Measurements from ENCODE around the gene DBX1.
A peak's percentile ranks its signal among the peaks of the same experiment; 100 is the strongest.
"Not testable (repeated sequence)": the region's sequence is repeated elsewhere in the genome, so short reads cannot be mapped to it uniquely, and the experiment has no call there.

DBX1 gene

DNA sequence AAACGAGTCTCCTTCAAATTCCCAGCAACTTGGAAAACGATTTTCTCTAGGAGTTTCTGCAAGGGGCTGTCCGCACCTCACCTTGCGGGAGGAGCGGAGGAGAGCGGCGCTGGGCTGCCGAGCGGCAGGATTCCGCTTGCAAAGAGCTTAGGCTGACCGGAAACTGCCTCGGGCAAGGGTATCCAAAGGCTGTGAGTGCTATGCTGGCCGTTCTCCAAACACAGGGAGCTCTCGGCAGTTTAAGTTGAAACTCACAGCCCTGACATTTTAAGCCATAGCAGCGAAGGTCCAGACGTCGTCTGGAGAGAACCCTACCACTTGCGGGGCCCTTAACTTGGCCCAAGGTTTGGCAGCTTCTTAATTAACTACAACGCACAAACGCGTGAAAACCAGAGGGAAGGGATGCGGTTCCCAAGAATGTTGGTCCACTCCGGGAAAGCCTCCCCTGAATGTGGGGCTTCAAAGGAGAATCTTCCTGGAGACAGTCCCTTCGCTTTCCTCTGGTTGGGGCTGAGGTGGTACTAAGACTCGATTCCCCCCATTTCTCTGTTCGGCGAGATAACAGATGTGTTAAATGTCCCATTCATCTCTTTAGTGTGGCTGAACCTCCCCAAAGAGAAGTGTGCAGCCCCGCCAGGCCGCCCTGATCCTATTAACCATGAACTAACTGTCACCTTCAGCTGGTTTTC is 1.1 kb upstream of the DBX1 start:
- no peak for DNase-seq (ENCODE audit: low spot score)

DNA sequence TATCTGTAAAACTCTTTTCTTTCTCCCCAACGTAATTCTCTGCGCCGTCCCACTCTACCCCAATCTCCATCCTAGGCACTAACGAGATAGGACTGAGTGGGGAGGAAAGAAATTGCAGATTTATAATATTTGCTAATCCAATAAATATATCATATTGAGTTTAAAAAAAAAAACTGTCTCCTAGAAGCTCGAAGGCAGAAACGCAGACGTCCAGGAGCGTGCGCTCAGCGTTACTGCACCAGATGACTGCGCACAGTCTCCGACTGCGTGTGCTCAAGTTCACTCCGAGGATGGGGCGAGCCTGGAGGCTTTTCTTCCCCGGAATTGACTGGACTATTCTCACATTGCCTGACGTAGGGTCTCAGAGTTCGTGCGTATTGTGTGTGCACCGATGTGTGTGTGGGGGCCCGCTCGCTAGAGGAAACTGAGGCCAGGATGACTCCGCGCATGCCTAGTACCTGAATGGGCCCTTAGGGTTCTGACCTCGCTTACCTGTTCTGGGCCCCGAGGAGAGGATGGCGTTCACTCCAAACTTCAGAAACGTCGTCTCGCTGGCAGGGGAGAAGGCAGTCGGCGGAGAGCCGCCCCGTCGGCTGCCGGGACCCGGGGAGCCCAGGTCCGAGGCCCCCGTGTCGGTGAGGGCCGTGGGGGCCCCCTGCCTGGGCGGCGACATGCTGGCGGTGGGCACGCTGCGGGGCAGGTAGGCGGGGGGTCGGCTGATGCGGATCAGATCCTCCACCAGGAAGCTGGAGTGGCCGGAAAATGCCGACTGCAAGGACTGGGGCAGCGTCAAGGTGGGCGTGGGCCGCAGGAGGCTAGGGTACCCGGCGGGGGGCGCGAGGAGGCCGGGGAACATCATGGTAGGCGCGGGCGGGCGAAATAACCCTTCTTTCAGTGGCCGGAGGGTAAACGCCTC is 551 bp downstream of the DBX1 start:
- no peak for DNase-seq (ENCODE audit: low spot score)

DNA sequence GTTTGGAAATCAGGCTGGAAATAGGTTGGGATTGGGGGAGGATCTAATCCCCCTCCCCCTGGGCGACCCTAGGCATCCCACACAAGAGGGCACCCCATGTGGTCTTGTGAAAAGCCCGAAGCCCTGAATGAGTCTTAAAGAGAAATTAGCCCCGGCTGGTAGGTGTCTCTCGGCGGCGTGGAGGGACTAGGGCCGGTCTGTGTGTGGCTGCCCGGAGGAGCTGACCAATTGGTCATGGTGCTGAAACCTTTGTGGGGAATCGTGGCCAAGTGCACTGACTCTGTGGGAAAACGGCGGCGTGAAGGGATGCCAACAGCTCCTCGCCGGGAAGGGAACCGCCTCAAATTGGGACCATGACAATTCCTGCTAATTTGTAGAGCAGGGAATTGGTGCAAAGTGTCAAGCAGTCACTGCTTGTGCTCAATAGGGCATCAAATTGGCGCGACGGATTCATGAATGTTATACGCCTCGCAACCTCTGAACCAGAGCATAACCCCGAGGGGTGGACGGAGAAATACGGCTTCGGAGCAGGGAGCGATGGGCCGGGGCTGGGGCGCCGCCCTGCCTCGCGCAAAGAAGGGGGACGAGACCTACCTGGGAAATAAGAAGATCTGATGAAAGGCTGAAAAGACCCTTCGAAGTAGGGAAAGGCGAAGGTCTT is 1.5 kb downstream of the DBX1 start:
- DNase-seq (ENCODE audit: low spot score): no peak

DNA sequence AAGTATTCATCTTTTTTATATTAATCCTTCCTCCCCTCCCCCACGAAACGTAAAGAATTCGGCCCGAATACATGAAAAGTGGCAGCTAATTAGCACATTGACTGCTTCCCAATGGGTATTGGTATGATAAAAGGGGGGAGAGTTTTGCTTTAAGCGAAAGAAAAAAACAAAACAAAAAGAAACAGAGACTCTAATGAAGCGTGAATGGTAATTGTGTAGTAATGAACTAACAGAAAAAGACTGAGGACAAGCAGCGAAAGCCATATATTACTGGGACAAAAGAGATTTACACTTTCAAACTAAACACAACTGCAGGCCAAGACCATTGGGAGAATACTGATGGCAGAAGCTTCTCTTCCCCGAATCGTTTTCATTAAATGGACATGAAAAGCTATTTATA is 2.5 kb downstream of the DBX1 start:
- no peak for DNase-seq (ENCODE audit: low spot score)

DNA sequence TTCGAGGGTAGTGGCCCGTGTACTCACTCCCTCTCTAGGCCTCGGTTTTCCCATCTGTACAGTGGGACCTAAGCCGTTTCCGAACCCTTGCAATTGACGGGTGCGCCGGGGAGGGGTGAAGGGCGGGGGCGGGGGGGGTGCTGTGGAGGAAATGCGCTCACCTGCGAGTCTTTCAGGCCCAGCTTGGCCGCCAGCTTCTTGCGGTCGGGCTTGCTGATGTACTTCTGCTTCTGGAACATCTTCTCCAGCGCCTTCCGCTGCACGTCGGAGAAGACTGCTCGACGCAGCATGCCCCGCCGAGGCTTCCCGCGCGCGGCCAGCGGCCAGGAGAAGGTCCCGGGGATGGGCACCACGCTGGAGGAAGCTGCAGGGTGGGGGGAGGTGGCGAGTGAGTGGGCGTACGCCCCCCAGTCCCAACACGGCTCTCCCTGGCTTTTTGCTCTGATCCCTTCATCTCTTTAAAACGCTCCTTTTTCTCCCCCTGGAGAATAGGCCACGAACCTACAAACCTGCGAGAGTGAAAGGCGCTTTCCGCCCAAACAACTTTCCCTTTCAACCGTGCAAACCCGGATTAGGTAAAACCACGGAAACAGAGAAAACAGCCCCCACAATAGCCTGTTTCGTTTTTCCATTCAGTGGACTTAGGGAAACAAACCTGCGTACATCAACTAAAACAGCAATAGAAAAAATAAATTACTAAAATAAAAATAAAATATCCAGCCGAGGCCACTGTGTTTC is 3.2 kb downstream of the DBX1 start:
- DNase-seq (ENCODE audit: low spot score): no peak

DNA sequence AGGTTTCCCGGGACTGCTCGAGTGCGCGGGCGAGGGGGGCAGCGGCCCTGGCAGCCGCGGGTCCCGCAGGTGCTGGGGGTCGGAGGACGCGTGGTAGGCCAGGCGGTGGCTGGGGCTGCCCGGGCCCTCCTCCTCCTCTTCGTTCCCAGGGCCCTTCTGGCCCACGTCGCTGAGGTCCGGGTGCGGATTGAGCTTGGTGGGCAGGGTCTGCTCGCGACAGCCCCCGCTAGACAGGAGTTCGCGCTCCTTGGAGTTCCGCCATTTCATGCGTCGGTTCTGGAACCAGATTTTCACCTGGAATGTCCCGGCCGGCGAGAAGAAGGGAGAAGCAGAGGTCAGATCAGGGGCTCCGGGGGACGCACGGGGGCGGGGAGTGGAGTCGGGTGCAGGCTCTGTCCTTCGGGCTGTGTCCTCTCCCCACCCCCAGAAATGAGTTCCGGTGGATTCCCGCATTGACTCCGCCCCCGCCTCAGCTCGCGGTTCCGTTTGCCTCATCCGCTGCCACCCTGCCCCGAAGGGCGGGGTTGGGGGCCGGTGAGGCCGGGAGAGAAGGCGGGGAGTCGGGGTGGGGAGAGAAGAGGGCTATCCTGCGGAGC is 3.9 kb downstream of the DBX1 start:
- DNase-seq (ENCODE audit: low spot score): no peak

DNA sequence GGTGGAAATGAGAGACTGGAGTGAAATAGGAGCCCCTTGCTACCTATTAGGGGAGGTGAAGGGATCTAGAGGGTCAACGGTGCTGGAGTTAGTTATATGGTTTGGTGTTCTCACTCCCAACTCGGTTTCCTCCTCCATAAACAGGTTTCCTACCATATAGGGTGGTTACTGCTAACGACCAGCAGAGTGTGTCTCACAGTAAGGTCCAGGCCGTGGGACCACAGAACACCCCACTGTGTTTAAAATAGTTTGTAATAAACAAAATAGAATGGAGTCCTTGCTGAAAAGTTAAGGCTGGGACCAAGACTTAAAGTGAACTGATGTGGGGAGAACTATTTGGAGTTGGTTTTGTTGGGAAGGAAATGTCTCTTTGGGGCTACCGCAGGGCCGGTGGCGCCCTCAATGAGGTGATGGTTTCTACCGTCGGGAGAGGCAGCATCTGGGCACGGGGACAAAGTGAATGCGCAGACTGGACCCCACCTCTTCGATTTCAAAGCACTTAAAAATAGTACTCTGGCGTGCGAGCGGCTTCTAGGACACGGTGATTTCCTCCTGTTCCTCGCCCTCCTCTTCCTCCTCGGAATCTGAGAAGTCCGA is 4.5 kb downstream of the DBX1 start:
- no peak for DNase-seq (ENCODE audit: low spot score)

DNA sequence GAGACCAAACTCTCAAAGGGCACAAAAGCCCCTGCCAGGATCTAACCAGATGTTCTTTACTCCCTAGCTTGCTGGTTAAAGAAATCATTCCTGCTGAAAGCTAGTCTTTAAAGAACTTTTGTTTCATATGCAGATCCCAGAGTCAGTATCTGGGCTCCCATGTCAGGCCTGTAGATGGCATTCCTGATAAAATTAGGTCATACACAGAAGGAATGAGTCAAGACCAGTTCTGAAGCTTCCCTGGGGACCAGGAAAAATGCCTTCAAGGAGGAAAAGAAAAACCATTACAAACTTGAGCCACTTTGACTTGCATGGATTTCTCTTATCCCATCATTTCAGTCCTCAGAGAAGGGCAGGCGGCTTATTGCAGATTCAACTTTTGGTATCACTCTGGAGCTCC is 5.9 kb downstream of the DBX1 start:
- DNase-seq (ENCODE audit: low spot score): no peak

DNA sequence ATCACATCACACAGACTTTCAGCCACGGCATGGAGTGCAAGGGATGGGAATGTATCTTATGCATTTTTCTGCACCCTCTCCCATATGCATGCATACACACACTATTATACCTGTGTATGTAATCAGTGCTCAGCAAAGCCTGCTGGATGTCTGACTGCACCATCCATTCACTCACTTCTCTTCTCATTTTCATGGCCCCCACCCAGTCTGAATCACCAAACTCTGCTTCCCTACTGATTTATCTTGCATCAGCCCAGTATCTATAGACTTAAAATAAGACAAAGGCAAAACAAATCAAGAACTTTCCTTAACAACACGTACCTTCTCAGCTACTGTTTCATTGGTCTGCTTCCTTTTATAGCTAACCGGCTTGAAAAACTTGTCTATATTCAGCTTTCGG is 21.6 kb downstream of the DBX1 start:
- DNase-seq (ENCODE audit: low spot score): no peak

DNA sequence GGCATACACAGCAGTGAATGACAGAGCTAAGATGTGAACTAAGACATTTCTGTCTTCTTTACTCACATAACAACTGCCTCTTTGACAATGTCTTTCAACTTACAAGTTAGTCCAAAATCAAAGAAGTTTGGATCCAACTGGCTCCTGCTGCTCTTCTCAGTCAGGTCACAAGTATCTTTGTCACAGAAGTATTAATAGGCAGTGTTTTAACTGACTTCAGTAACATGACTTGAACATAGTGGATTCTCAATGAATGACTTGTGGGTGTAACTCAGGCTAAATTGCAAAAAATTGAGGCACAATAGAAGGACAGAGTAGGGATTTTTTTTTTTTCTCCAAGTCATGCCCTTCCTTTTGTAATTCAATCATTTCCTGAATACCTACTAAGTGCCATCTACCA is 22.6 kb downstream of the DBX1 start:
- DNase-seq (ENCODE audit: low spot score): no peak

DNA sequence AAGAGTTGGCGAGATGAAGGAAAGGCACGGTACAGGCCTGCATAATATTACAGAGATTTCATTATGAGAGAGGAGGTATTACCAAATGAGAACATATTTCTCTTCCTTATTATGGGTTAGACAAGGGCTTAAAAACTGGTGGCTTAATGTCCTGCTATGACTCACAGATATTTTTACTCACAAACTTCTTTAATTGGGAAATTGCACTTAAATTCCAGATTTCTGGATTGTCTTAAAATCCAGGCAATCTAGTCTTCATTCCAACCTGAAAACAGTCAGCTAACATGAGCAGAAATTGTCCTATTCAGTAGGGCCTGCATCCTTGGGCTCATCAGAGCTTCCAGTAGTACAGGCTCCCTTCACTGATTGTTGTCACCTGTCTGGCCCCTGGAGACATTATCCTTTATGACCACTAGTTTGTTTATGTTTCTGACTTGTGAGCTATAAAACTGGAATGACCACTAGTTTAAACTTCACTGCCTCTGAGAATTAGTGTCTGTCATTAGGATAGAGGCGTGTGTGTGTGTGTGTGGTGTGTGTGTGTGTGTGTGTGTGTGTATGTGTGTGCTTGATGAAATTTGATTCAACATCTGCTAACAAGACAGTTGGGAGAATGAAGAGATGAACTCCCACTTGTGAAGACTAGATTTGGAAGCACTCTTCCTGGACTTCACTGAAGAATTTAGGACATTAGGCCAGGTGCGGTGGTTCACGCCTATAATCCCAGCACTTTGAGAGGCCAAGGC is 25.1 kb downstream of the DBX1 start:
- no peak for DNase-seq (ENCODE audit: low spot score)

DNA sequence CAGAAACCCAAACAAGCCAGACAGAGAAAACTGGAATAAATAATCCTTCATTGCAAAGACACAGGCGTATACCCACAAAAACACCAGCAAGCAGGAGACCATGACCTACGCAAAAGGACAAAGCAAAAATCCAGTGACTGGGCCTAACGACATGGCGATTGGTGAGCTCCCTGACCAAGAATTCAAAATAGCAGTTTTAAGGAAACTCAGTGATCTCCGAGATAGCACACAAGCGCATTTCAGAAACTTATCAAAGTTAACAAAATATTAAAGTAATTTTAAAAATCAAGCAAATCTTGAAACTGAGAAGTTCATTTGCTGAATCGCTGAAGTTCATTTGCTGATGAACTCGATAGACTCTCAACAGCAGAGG is 27.6 kb downstream of the DBX1 start:
- DNase-seq (ENCODE audit: low spot score): no peak

DNA sequence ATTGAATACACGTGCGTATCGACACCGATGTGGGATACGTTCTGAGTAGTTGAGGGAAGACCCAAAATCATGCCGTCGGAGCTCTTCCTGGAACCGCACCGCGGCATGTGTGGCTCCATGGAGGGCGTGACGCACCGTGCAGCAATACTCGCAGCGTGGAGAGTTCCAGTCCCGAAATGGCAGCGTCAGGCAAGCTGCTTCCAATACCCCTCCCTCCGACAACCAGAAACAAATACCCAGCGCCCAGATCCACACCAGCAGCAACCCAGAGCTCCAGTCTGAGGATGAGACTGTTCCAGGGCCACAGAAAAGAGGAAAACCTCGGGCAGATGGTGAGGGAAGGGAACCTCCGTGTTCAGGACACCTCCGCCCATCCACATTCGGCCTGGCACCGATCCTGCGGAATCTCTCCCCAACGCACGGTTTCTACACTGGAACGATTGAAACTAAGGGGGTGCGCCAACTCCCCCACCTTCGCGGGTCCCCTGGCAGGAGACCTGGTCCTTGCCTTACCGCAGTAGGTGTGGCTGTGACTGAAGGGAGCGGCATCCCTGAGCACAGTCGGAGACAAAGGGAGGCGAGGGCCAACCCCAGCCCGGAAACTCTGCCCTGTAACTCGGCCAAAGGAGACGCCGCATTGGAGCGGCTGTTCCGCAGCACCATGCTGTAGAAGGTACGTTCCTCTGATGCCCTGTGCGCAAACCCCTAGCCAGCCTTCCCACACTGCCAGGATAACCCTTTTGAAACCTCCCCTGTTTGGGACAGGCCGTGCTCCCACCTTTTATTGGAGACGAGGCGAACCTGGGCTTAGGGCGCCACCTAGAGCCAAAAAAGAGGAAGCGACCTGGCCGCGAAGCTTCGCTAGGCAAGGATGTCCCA is 28.2 kb downstream of the DBX1 start:
- peak; percentile 59 for DNase-seq (ENCODE audit: low spot score)

DNA sequence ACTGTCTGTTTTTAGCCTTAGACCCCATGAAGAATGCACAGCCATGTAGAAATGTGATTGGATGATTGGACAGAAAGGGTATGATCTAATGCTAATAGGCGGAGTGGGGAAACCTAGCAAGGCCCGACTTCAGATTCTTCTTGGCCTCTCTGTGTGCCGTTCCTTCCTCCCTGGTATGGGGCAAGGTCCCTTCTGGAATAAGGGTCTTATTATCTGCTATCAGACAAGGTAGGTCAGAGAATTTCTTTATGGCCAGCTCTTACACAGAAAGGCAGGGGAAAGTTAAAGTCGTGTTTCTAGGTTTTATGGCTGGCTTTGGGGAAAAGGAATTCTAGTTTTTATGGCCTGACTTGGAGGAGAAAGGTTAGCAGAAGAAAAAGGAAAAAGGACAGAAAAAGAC is 30.6 kb downstream of the DBX1 start:
- DNase-seq (ENCODE audit: low spot score): no peak

DNA sequence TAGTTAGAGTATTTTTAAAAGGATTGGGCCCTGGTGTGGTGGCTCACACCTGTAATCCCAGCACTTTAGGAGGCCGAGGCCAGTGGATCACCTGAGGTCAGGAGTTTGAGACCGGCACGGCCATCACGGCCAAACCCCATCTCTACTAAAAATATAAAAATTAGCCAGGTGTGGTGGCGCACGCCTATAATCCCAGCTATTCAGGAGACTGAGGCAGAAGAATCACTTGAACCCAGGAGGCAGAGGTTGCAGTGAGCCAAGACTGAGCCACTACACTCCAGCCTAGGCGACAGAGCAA is 31.8 kb downstream of the DBX1 start:
- DNase-seq (ENCODE audit: low spot score): not testable (repeated sequence)

DNA sequence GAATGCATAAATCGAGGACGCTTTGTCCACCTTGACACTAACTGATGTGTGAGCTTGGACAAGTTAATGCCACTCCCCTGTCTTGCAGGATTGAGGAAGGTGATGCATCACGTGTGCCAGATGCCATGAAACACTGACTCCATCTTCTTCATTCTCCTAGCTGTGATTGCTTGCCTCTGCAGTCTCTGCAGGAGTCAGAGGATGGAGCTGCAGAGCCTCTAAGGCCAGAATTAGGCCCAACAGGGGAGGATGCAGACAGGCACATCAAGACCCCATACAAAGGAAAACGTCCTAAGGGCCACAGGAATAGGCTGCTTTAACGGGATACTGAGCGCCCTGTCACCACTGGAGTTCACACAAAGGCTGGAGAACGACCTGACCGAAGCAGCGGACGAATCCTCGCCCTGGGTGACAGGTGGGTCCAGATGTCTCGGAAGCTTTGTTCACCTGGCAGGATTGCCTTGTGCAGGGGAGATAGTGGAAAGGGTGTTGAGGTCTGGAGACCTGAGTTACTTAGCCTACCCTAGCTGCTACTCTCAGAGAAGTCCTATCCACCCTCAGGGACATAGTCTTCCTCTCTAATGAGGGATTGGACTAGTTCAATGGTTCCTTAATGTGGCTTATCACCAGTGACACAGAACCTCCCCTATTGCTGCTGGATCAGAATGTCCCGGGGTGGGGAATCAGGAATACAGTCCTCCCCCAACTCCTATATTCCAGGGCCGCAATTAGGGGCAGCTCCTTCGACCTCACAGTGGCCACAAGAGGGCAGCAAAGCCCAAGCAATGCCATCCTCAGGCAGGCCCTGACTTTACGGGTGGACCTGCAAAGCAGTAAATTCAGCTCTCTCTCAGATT is 32.4 kb downstream of the DBX1 start:
- DNase-seq (ENCODE audit: low spot score): peak; percentile 70

DNA sequence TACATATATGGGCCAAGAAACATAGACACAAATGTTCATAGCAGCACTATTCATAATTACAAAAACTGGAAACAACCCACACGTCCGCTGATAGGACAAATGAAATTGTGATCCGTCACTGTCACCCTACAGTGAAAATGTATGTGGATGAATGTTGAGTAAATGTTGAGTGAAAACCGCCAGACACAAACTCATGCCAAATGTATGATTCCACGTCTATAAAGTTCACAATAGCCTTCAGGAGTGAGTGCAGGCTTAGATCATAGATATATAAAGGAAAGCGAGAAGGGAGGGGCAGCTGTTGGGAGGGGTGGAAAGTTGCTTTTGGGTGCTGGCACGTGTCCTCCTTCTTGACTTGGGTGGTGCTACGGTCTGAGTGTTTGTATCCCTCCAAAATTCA is 33.6 kb downstream of the DBX1 start:
- no peak for DNase-seq (ENCODE audit: low spot score)

DNA sequence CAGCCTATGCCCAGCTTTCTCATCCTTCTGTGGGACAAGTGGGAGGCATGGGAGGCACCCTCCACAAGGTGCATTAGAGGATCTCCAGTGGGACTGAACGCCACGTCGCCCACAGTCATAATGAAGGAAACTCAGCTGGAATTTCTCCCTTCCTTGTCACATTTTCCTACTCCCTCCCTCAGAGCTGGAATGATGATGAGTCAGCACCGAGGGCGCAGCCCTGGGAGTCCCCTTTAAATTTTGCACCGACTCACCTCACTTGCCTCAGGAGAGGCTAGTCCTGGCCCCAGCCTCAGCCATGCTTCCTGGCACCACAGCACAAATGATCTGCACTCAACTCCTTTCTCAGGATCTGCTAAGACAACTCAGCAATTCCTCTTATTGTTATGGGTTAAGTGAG is 34.3 kb downstream of the DBX1 start:
- no peak for DNase-seq (ENCODE audit: low spot score)

DNA sequence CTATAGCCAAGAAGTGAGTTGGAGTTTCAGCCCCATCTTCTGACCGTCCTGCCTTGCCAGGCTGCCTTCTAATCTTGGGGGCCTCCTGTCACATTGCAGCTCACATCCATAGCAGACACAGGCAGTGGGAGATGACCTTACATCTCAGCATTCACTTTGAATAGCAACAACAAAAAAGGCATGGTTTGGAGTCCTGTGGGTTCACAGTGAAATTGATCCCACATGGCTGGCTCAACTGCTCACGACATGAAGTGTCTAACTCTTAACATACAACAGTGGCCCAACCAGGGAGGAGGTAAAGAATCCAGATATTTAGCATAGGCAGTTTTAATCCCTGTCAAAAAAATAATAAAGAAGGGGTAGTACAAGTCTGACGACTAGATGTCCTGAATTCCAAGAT is 38.1 kb downstream of the DBX1 start:
- DNase-seq (ENCODE audit: low spot score): no peak

All from hematopoietic multipotent progenitor cell treated with erythropoietin and hydrocortisone succinate and interleukin-3 and kit ligand, for 15 days (in vitro differentiated cells).